Fibroblast of skin of left biceps (primary cell): Measurements from ENCODE around the gene A4GALT.

Experiments used
- DNase-seq, 2 experiments: peaks; one replicate each; pipeline ENCODE4 v3.0.0-alpha.2; 2013; ENCODE audit warnings: low read depth in 2 of 2

A4GALT gene

GRCh38 chr22:42648368-42649245 is 72.1 kb downstream of the A4GALT start:
- DNase-seq, result no peak

GRCh38 chr22:42648017-42648367 is 72.7 kb downstream of the A4GALT start:
- DNase-seq, result no peak

- DNase-seq, result no peak
These were observed 73.8 kb downstream of the A4GALT start for GRCh38 chr22:42646569-42647525.

GRCh38 chr22:42645938-42646568 is 74.6 kb downstream of the A4GALT start:
- DNase-seq, result no peak

GRCh38 chr22:42645341-42645937 is 75.2 kb downstream of the A4GALT start:
- no peak for DNase-seq

- DNase-seq, result no peak
These were observed 76.0 kb downstream of the A4GALT start for GRCh38 chr22:42644422-42645340.

- no peak for DNase-seq
These were observed 76.8 kb downstream of the A4GALT start for GRCh38 chr22:42643634-42644421.

GRCh38 chr22:42642806-42643633 is 77.7 kb downstream of the A4GALT start:
- no peak for DNase-seq
